HG02870 (cell line): Measurements from ENCODE around the gene PDCD7.

Experiments used
- ATAC-seq: cut with Tn5 transposase; IDR thresholded peaks from one replicate; pipeline ENCODE4 v1.9.1; 2021; ENCODE audit warnings: mild to moderate bottlenecking, moderate library complexity; ENCODE audit not compliant: unreplicated experiment

PDCD7 gene

DNA sequence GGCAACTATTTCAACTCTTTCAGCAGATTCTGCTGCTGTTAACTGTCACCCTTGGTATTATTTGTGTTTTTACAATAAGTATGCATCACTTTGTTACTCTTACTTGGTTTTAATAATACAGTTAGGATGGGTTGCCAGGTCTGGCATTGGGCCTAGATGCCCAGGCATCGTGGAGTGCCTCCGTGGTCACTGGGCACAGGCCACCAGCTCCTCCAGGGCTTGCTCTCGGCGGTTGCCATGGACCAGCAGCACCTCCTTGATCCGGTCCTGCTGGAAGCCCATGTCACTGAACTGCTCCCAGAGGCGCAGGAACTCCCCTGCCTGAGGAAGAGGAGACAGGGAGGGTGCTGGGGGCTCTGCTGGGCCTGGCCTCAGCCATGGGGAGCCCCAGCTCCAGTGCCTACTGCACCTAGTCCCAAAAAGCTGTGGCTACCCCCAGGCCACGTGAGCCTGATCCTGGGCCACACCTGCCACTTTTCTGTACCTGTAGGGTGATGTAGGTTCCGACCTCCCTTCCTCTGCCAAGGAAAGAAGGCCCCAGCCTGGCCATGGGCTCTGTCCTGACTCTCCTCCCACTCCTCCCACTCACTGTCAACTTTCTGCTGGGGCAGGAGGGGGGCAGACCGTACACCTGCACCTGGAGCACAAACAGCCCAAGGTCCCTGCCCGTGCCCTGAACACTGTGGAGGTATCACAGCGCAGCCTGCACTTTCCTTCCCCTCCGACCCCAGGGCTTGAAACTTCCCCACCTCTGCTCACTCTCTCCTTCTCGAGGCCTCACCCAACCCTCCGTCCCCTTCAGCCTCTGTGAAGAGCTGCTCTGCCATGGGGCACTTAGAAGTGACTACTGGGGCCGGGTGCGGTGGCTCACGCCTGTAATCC, 40.5 kb downstream of the PDCD7 start:
- no peak for ATAC-seq

DNA sequence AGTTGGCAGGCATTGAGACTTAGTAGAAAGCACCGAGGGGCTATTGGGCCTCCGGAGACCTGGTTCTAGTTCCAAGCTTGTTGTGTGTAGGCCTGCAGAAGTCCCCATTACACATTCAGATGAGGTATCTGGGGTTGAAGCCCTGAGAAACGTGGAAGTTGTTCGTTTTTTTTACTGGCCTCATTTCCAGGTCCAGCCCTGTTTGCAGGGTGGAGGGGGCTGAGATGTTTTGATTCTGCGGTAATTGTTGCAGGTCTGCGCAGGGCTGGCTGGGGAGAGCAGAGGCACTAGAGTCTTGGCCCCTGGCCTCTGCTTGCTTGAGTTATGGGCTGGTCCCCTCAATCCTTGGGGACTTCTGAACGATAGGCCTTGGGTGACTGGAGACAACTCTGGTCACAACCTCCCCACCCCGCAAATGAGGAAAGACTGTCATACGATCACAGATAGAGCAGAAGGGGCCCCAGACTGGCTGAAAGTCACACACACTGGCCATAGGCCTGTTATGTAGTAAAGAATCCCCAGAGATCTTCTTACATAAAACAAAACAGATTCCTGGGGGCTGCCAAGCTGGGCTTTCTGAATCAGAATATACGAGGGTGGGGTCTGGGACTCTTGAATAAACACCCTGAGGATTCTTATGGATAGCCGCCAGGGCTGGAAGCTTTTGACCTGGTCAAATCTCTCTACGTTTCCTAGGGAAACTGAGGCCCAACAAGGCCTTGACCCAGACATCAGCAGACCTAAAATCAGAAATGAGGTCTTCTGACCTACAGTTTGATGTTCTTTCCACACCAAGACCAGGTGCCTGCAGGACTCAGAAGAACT, 41.5 kb downstream of the PDCD7 start:
- no peak for ATAC-seq

GRCh38 chr15:65089206-65089824, 44.3 kb downstream of the PDCD7 start:
- no peak for ATAC-seq

GRCh38 chr15:65088643-65089021, 45.0 kb downstream of the PDCD7 start:
- ATAC-seq = no peak

DNA sequence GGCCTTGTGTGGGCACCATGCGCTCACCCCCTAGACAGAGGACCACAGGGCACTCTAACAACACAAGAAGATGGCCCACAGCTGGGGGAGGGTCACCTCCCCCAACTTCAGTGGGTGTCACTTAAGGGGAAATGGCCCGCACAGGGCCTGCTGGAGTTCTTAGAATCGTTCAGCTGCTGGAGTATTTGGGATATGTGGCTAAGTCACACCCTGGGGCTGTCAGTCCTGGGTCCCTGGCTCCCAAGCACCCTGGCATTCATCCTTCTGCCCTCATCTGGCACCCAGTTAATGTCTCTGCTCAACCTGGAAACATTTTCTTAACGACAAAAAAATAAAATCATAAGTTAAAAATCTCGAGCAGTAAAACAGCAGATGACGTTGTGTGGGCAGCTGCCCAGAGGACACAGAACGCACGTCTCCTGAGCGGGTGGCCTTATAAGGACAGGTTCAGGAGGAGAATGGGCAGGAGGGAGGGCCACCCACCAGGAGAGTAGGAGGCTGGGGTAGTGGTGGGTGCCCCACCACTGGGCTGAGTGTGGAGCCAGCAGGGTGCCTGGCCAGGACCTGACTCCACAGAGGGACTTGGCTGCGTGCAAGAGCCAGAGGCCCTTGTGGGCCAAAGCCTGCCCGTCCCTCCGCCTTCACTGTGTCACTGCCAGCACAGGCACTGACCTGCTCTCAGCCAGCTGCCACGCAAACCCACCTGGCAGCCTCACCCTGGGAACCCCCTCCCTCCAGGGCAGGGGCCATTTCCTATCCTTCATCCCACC, 45.5 kb downstream of the PDCD7 start:
- no peak for ATAC-seq

GRCh38 chr15:65087411-65087810, 46.2 kb downstream of the PDCD7 start:
- no peak for ATAC-seq

DNA sequence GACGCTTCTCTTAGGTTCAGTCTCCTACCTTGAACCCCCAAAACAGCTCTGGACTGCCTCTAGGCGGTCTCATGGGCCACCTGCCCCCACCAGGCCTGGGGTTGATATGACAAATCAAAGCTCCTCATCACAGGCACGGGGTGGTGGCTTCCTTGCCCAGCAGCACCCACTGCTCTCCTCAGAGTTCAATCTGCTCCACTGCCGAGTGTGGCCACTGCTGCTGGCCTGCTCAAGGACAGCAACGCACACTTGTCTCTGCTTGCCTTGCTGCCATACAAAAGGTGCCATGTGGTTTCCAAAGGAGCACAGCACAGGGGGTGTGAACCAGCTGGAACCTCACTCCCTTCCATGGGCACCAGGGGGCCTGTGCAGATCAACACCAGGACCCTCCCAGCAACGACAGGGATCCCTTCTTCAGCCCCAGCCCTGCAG, 46.9 kb downstream of the PDCD7 start:
- ATAC-seq = no peak

- no peak for ATAC-seq
Observed at GRCh38 chr15:65085990-65086679, 47.5 kb downstream of the PDCD7 start.

DNA sequence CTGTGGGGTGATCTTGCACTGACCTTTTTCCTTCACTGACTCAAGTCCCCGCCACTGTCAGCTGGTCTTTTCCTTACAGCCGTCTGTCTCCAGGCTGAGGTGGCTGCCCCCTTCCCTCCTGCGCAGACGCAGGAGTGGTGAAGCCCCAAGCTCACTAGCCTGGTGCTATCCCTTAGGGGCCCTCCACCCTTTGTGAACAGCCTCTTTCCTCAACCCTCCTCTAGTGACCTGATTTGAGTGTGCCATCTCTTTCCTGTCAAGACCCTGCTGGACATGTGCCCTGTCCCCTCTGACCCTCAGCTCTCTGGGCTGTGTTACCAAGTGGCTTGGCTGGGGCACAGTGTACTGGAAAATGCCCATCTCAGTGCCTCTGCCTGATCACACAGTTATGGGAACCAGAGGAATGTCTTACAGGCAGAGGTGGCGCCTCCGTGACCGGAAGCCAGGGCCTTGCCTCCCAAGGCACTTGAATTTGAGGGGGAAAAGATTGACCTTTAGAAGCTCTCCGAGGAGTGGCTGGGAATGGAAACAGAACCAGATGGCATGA, 48.3 kb downstream of the PDCD7 start:
- ATAC-seq = no peak

DNA sequence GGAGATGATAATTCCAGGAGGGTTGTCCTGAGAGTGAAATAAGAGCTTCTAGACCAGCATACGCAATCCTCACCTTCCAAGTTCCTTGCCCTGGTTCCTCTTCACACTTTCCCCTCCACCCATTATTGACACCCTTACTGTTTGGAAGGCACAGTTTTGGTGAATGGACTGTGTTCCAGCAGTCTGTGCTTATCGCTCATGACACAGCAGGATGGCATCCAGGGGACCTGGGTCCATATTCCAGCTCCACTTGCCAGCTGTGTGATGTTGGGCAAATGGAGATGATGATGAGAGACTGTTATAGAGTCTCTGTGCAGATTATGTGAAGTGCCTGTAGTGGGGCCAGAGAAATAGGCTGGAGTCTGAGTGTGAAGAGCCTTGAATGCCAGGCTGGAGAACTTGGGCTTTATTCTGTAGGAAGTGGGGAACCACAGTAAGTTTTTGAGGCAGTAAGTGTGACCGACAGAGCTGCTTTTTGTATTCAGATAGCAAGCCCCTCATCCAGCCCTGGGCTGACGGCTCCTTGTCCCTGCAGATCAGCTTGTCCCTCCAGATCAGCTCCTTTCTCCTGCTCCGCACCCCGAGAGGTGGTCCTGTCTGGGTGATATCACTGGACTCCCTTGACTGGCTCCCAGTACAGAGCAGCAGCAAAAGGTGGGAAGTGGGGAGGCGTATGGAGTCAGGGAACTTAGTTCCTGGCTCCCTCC, 49.0 kb downstream of the PDCD7 start:
- no peak for ATAC-seq

DNA sequence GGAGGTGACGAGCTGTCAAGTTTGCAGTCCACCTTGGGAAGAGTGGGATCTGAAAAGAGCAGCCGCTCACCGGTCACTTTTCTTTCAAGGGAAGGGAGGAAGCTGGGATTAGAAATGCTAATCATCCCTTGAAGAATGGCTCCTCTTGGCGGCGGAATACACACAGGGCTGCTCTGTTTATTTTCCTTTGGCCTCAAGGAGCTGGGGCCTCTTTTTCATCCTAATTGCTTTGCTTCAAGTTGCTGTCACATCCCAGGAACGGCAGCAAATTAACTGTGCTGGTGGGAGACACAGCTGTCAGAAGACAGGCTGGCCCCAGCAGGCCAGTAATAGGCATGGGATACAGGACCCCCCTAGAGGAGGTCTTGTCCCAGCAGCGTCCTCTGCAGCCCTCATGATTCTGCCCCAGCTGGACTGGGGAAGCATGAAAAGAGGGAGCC, 50.3 kb downstream of the PDCD7 start:
- no peak for ATAC-seq

DNA sequence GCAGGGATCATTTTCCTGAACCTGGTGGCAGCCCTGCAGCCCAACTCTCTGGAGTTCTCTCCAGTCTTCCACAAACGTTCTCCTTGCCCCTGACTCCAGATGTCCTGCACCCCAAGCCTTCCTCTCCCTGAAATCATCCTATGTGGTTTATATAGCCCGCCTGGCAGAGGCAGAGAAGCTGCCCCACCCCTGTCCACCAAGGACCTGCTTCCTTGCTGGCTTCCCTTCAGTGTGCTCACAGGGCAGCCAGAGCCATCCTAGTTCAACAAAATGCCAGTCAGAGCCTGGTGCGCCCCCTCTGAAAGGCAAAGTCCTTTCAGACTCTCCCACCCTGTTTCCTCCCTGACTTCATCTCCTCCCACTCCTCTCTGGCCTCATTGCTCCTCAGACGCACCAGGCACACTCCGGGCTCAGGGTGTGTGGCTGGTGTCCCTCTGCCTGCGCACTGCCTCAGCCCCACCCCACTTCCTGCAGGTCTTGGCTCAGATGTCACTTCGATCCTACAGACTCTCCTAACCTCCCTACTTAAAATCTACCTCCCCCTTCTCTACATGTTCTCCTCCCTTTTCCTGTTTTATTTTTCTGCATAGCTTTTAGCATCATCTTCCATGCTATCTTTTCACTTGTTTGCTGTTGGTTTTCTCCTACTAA, 51.2 kb downstream of the PDCD7 start:
- no peak for ATAC-seq

GRCh38 chr15:65081758-65082157, 51.9 kb downstream of the PDCD7 start:
- no peak for ATAC-seq

DNA sequence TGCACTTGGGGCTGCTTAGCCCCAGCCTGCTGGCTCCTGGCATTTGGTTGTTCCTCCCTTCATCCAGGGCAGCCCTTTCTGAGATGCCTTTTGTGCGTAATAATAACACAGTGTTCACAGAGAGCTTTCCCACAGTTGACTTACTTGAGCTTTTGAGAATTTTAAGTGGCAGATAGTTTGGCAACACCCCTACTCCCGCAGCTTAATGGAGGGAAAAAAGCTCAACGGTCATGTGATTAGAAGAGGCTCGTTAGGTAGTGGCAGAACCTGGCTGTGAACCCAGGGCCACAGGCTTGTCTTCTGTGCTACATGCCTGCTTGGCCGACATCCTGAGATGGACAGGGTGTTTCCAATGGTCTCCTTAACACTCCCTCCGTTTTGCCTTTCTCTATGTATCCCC, 52.3 kb downstream of the PDCD7 start:
- ATAC-seq = no peak

DNA sequence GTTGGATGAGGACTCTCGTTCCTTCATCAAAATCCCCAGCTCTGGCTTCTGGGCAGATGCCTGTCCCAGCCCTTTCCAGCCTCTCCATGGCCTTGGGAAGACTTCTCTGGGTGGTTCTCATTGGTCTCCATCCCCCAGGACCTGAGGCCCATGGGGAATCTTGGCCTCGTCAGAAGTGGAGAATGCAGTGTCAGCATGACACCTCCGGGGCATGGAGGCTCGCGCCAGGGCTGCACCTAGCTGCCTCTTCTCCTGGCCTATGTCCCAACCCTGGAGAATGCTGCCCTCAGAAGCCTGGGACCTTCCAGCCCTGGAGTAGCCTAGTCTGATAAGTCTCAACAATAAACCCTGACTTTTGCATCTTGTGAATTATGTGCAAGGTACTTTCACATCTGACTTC, 54.0 kb downstream of the PDCD7 start:
- no peak for ATAC-seq

GRCh38 chr15:65077981-65078352, 55.6 kb downstream of the PDCD7 start:
- no peak for ATAC-seq

GRCh38 chr15:65077291-65077980, 56.2 kb downstream of the PDCD7 start:
- ATAC-seq = no peak
